DOHH2 (cell line): ENCODE results near the gene GRB10.

ENCODE experiments used
- CTCF ChIP-seq: fragments of 200-600 bp; sonication (generic); IDR thresholded peaks from one replicate; pipeline ENCODE4 v1.5.1; 2014; ENCODE audit warnings: antibody characterized with exemption, mild to moderate bottlenecking, low read depth, low read length; ENCODE audit not compliant: poor library complexity, severe bottlenecking
- EZH2phosphoT487 ChIP-seq: fragments of 200-600 bp; sonication (generic); IDR thresholded peaks from 2 replicates; pipeline ENCODE4 v1.6.1; 2017; ENCODE audit warnings: borderline replicate concordance, mild to moderate bottlenecking, antibody characterized with exemption, low read length, moderate library complexity, mixed read lengths

GRCh38 chr7:50718876-50719275 is 63.8 kb downstream of the GRB10 start:
- TF ChIP-seq CTCF (no peak), EZH2phosphoT487 (no peak)
